ENCODE results near the gene TOX2. TPM values are rescaled to one million over a fixed set of nuclear protein-coding genes. Genes with fewer than 3 reads are reported as not detected.

TOX2 gene
- total RNA-seq, 1 experiment from 2014 or later, result 0.37 TPM

- DNase-seq (ENCODE audit: low read depth, low spot score), result no peak
- in situ Hi-C loops (cut with HindIII; ENCODE audit: low pct_unique_long_range_greater_than_20kb, low sequenced_read_pairs), result no loop called here
Measured at GRCh38 chr20:43934833-43935232, 20.2 kb downstream of the TOX2 start.

GRCh38 chr20:43936104-43936770, 21.6 kb downstream of the TOX2 start:
- DNase-seq (ENCODE audit: low read depth, low spot score), result no peak
- in situ Hi-C loops (cut with HindIII; ENCODE audit: low pct_unique_long_range_greater_than_20kb, low sequenced_read_pairs), result no loop called here

- in situ Hi-C loops (cut with HindIII; ENCODE audit: low pct_unique_long_range_greater_than_20kb, low sequenced_read_pairs), result no loop called here
- DNase-seq (ENCODE audit: low read depth, low spot score), result no peak
Measured at GRCh38 chr20:43936805-43937204, 22.2 kb downstream of the TOX2 start.

GRCh38 chr20:43937591-43937990, 22.9 kb downstream of the TOX2 start:
- DNase-seq (ENCODE audit: low read depth, low spot score), result no peak
- in situ Hi-C loops (cut with HindIII; ENCODE audit: low pct_unique_long_range_greater_than_20kb, low sequenced_read_pairs), result no loop called here

- in situ Hi-C loops (cut with HindIII; ENCODE audit: low pct_unique_long_range_greater_than_20kb, low sequenced_read_pairs), result no loop called here
- DNase-seq (ENCODE audit: low read depth, low spot score), result no peak
Measured at GRCh38 chr20:43938017-43938655, 23.5 kb downstream of the TOX2 start.

- in situ Hi-C loops (cut with HindIII; ENCODE audit: low pct_unique_long_range_greater_than_20kb, low sequenced_read_pairs), result no loop called here
- peak; percentile 14 for DNase-seq (ENCODE audit: low read depth, low spot score)
Measured at GRCh38 chr20:43938932-43939761, 24.5 kb downstream of the TOX2 start.

- no peak for DNase-seq (ENCODE audit: low read depth, low spot score)
Measured at GRCh38 chr20:43939762-43940121, 25.1 kb downstream of the TOX2 start.

GRCh38 chr20:43940518-43941225, 26.0 kb downstream of the TOX2 start:
- DNase-seq (ENCODE audit: low read depth, low spot score), result no peak
- in situ Hi-C loops (cut with HindIII; ENCODE audit: low pct_unique_long_range_greater_than_20kb, low sequenced_read_pairs), result no loop called here

More at GRCh38 chr20:43939762-43940121, 25.1 kb downstream of the TOX2 start:
- in situ Hi-C loops (cut with HindIII; ENCODE audit: low pct_unique_long_range_greater_than_20kb, low sequenced_read_pairs), result no loop called here

GRCh38 chr20:43941476-43942200, 27.0 kb downstream of the TOX2 start:
- in situ Hi-C loops (cut with HindIII; ENCODE audit: low pct_unique_long_range_greater_than_20kb, low sequenced_read_pairs), result no loop called here
- DNase-seq (ENCODE audit: low read depth, low spot score), result no peak

- in situ Hi-C loops (cut with HindIII; ENCODE audit: low pct_unique_long_range_greater_than_20kb, low sequenced_read_pairs), result no loop called here
- no peak for DNase-seq (ENCODE audit: low read depth, low spot score)
Measured at GRCh38 chr20:43942201-43942590, 27.5 kb downstream of the TOX2 start.

- no peak for DNase-seq (ENCODE audit: low read depth, low spot score)
- in situ Hi-C loops (cut with HindIII; ENCODE audit: low pct_unique_long_range_greater_than_20kb, low sequenced_read_pairs), result no loop called here
Measured at GRCh38 chr20:43942667-43943285, 28.1 kb downstream of the TOX2 start.

GRCh38 chr20:43943725-43944124, 29.1 kb downstream of the TOX2 start:
- no peak for DNase-seq (ENCODE audit: low read depth, low spot score)

GRCh38 chr20:43944653-43945235, 30.1 kb downstream of the TOX2 start:
- in situ Hi-C loops (cut with HindIII; ENCODE audit: low pct_unique_long_range_greater_than_20kb, low sequenced_read_pairs), result no loop called here
- DNase-seq (ENCODE audit: low read depth, low spot score), result no peak

More at GRCh38 chr20:43943725-43944124, 29.1 kb downstream of the TOX2 start:
- in situ Hi-C loops (cut with HindIII; ENCODE audit: low pct_unique_long_range_greater_than_20kb, low sequenced_read_pairs), result no loop called here

- no peak for DNase-seq (ENCODE audit: low read depth, low spot score)
- in situ Hi-C loops (cut with HindIII; ENCODE audit: low pct_unique_long_range_greater_than_20kb, low sequenced_read_pairs), result no loop called here
Measured at GRCh38 chr20:43945391-43946205, 30.9 kb downstream of the TOX2 start.

GRCh38 chr20:43946206-43946491, 31.5 kb downstream of the TOX2 start:
- in situ Hi-C loops (cut with HindIII; ENCODE audit: low pct_unique_long_range_greater_than_20kb, low sequenced_read_pairs), result no loop called here

GRCh38 chr20:43946659-43947315, 32.1 kb downstream of the TOX2 start:
- in situ Hi-C loops (cut with HindIII; ENCODE audit: low pct_unique_long_range_greater_than_20kb, low sequenced_read_pairs), result no loop called here
- no peak for DNase-seq (ENCODE audit: low read depth, low spot score)

More at GRCh38 chr20:43946206-43946491, 31.5 kb downstream of the TOX2 start:
- DNase-seq (ENCODE audit: low read depth, low spot score), result no peak

All from SK-MEL-5 (cell line).